ENCODE measurements around the gene STRBP.
"Not testable (repeated sequence)": the region's sequence is repeated elsewhere in the genome, so short reads cannot be mapped to it uniquely, and the experiment has no call there.

The STRBP gene

GRCh38 chr9:123191260-123191659, 77.1 kb downstream of the STRBP start:
- DNase-seq (ENCODE audit: low read depth) = no peak

- no peak for DNase-seq (ENCODE audit: low read depth)
Observed at GRCh38 chr9:123187131-123187530, 81.3 kb downstream of the STRBP start.

- not testable (repeated sequence) for DNase-seq (ENCODE audit: low read depth)
Observed at GRCh38 chr9:123186029-123186428, 82.4 kb downstream of the STRBP start.

- DNase-seq (ENCODE audit: low read depth) = no peak
Observed at GRCh38 chr9:123176949-123177348, 91.4 kb downstream of the STRBP start.

GRCh38 chr9:123175854-123176629, 92.3 kb downstream of the STRBP start:
- DNase-seq (ENCODE audit: low read depth) = no peak

GRCh38 chr9:123174887-123175518, 93.4 kb downstream of the STRBP start:
- no peak for DNase-seq (ENCODE audit: low read depth)

- DNase-seq (ENCODE audit: low read depth) = no peak
Observed at GRCh38 chr9:123174079-123174478, 94.3 kb downstream of the STRBP start.

GRCh38 chr9:123169926-123170325, 98.5 kb downstream of the STRBP start:
- no peak for DNase-seq (ENCODE audit: low read depth)

- DNase-seq (ENCODE audit: low read depth) = no peak
Observed at GRCh38 chr9:123168586-123168985, 99.8 kb downstream of the STRBP start.

GRCh38 chr9:123167474-123167873, 100.9 kb downstream of the STRBP start:
- no peak for DNase-seq (ENCODE audit: low read depth)

- DNase-seq (ENCODE audit: low read depth) = no peak
Observed at GRCh38 chr9:123165813-123166212, 102.6 kb downstream of the STRBP start.

- DNase-seq (ENCODE audit: low read depth) = no peak
Observed at GRCh38 chr9:123164285-123164684, 104.1 kb downstream of the STRBP start.

- no peak for DNase-seq (ENCODE audit: low read depth)
Observed at GRCh38 chr9:123162791-123163345, 105.5 kb downstream of the STRBP start.

GRCh38 chr9:123162360-123162759, 106.0 kb downstream of the STRBP start:
- DNase-seq (ENCODE audit: low read depth) = no peak

- DNase-seq (ENCODE audit: low read depth) = no peak
Observed at GRCh38 chr9:123157221-123157620, 111.2 kb downstream of the STRBP start.

- no peak for DNase-seq (ENCODE audit: low read depth)
Observed at GRCh38 chr9:123150708-123151503, 117.5 kb downstream of the STRBP start.

- DNase-seq (ENCODE audit: low read depth) = no peak
Observed at GRCh38 chr9:123149067-123149466, 119.3 kb downstream of the STRBP start.

- DNase-seq (ENCODE audit: low read depth) = no peak
Observed at GRCh38 chr9:123138163-123138562, 130.2 kb downstream of the STRBP start.

- DNase-seq (ENCODE audit: low read depth) = no peak
Observed at GRCh38 chr9:123135430-123135829, 133.0 kb downstream of the STRBP start.

- no peak for DNase-seq (ENCODE audit: low read depth)
Observed at GRCh38 chr9:123132696-123133095, 135.7 kb downstream of the STRBP start.

GRCh38 chr9:123131993-123132392, 136.4 kb downstream of the STRBP start:
- no peak for DNase-seq (ENCODE audit: low read depth)

- DNase-seq (ENCODE audit: low read depth) = no peak
Observed at GRCh38 chr9:123131258-123131657, 137.1 kb downstream of the STRBP start.

- DNase-seq (ENCODE audit: low read depth) = no peak
Observed at GRCh38 chr9:123129423-123129822, 139.0 kb downstream of the STRBP start.
